Neural crest cell (in vitro differentiated cells): ENCODE measurements around the gene NTN1. TPM values are rescaled to one million over a fixed set of nuclear protein-coding genes. Genes with fewer than 3 reads are reported as not detected.
A peak's percentile ranks its signal among the peaks of the same experiment; 100 is the strongest.

Experiments
- DNase-seq: peaks from one replicate; pipeline ENCODE4 v3.0.0; 2021; ENCODE audit warnings: low read depth, mixed read lengths, low spot score
- H3K27ac Mint-ChIP-seq: one replicate; pipeline ENCODE4 v1.8.0; 2021; ENCODE audit warnings: mild to moderate bottlenecking, mixed read lengths; ENCODE audit not compliant: unreplicated experiment
- H3K27me3 Mint-ChIP-seq: 2 replicates; pipeline ENCODE4 v1.8.0; 2021; ENCODE audit warnings: low read depth, mild to moderate bottlenecking, mixed read lengths
- H3K36me3 Mint-ChIP-seq: 2 replicates; pipeline ENCODE4 v1.8.0; 2021; ENCODE audit warnings: low read depth, mild to moderate bottlenecking, mixed read lengths
- H3K4me1 Mint-ChIP-seq: 2 replicates; pipeline ENCODE4 v1.8.0; 2021; ENCODE audit warnings: mixed read lengths
- H3K4me3 Mint-ChIP-seq: one replicate; pipeline ENCODE4 v1.8.0; 2021; ENCODE audit warnings: mild to moderate bottlenecking, mixed read lengths
- H3K9me3 Mint-ChIP-seq: 2 replicates; pipeline ENCODE4 v1.8.0; 2021; ENCODE audit warnings: mixed read lengths
- CTCF ChIP-seq: fragments of 200-600 bp; sonication (generic); conservative IDR thresholded peaks from 2 replicates; pipeline ENCODE4 v1.5.0; 2021; ENCODE audit warnings: antibody characterized with exemption, mild to moderate bottlenecking
- total RNA-seq: library from RNA; stranded (reverse); gene quantifications from 2 replicates; pipeline ENCODE4 v1.2.1, GENCODE V29; 2021

NTN1 gene
- total RNA-seq, 1 donor from 2014 or later, result 10.1 TPM

- Mint-ChIP-seq H3K36me3 (peaks cover 18% of the 10 kb centered on the region), H3K9me3 (peaks cover 8% of the 10 kb centered on the region), H3K4me1 (peaks cover 16% of the 10 kb centered on the region), H3K4me3 (no peak overlapping the region), H3K27ac (no peak overlapping the region), H3K27me3 (peaks cover 56% of the 10 kb centered on the region)
- no peak for DNase-seq
- TF ChIP-seq CTCF, result no peak
Measured at GRCh38 chr17:9212376-9213302, 191.3 kb downstream of the NTN1 start.

GRCh38 chr17:9213303-9213640 lies 192.0 kb downstream of the NTN1 start:
- TF ChIP-seq CTCF, result no peak
- DNase-seq, result no peak
- Mint-ChIP-seq H3K36me3 (peaks cover 18% of the 10 kb centered on the region), H3K27me3 (peaks cover 61% of the 10 kb centered on the region), H3K4me1 (peaks cover 22% of the 10 kb centered on the region), H3K4me3 (no peak overlapping the region), H3K9me3 (peaks cover 8% of the 10 kb centered on the region), H3K27ac (no peak overlapping the region)

- H3K4me1 Mint-ChIP-seq, result peaks cover 32% of the 10 kb centered on the region
- TF ChIP-seq CTCF, result no peak
- H3K4me3 Mint-ChIP-seq, result no peak overlapping the region
- H3K27ac Mint-ChIP-seq, result no peak overlapping the region
- H3K36me3 Mint-ChIP-seq, result peaks cover 18% of the 10 kb centered on the region
- DNase-seq, result no peak
- peaks cover 67% of the 10 kb centered on the region for H3K27me3 Mint-ChIP-seq
- peaks cover 9% of the 10 kb centered on the region for H3K9me3 Mint-ChIP-seq
Measured at GRCh38 chr17:9215465-9215864, 194.2 kb downstream of the NTN1 start.

GRCh38 chr17:9217151-9218056 lies 196.1 kb downstream of the NTN1 start:
- H3K27me3 Mint-ChIP-seq, result peaks cover 64% of the 10 kb centered on the region
- H3K36me3 Mint-ChIP-seq, result peaks cover 18% of the 10 kb centered on the region
- peaks cover 39% of the 10 kb centered on the region for H3K4me1 Mint-ChIP-seq
- H3K9me3 Mint-ChIP-seq, result peaks cover 10% of the 10 kb centered on the region
- no peak for DNase-seq
- H3K4me3 Mint-ChIP-seq, result no peak overlapping the region
- H3K27ac Mint-ChIP-seq, result peak overlapping the region; percentile 89
- TF ChIP-seq CTCF, result no peak

GRCh38 chr17:9218064-9218635 lies 196.8 kb downstream of the NTN1 start:
- H3K27ac Mint-ChIP-seq, result peak overlapping the region; percentile 89
- peaks cover 39% of the 10 kb centered on the region for H3K4me1 Mint-ChIP-seq
- peaks cover 18% of the 10 kb centered on the region for H3K36me3 Mint-ChIP-seq
- H3K4me3 Mint-ChIP-seq, result no peak overlapping the region
- DNase-seq, result no peak
- peaks cover 70% of the 10 kb centered on the region for H3K27me3 Mint-ChIP-seq
- no peak for TF ChIP-seq CTCF
- H3K9me3 Mint-ChIP-seq, result peaks cover 10% of the 10 kb centered on the region
